Neural cell (in vitro differentiated cells): Measurements from ENCODE around the gene CACNA2D2. TPM values are rescaled to one million over a fixed set of nuclear protein-coding genes. Genes with fewer than 3 reads are reported as not detected.

Experiments used
- H2AFZ ChIP-seq: fragments of 200-600, 300-800 bp; sonication (generic), shearing (Covaris generic); 2 replicates; pipeline ENCODE4 v1.6.0; 2014; ENCODE audit warnings: low read depth, mild to moderate bottlenecking, antibody characterized with exemption, low read length, moderate library complexity
- H3F3A ChIP-seq: fragments of 200-600 bp; shearing (Covaris generic); 2 replicates; pipeline ENCODE4 v1.6.1; 2016; ENCODE audit warnings: mild to moderate bottlenecking, moderate library complexity, mixed read lengths, antibody characterized with exemption, low read length; ENCODE audit not compliant: insufficient read depth, poor library complexity, severe bottlenecking
- H3K27ac ChIP-seq: fragments of 200-600, 300-800 bp; sonication (generic), shearing (Covaris generic); 2 replicates; pipeline ENCODE4 v1.5.1; 2014; ENCODE audit warnings: mild to moderate bottlenecking, low read length, moderate library complexity
- H3K27me3 ChIP-seq: fragments of 300-800, 200-600 bp; sonication (generic), shearing (Covaris generic); 2 replicates; pipeline ENCODE4 v1.6.0; 2014; ENCODE audit warnings: mild to moderate bottlenecking, low read depth, low read length, moderate library complexity; ENCODE audit not compliant: insufficient read depth
- H3K36me3 ChIP-seq: fragments of 300-800, 200-600 bp; sonication (generic), shearing (Covaris generic); 2 replicates; pipeline ENCODE4 v1.5.1; 2014; ENCODE audit warnings: mild to moderate bottlenecking, antibody characterized with exemption, low read length, moderate library complexity; ENCODE audit not compliant: insufficient read depth
- H3K4me2 ChIP-seq: fragments of 300-800, 200-600 bp; sonication (generic), shearing (Covaris generic); 2 replicates; pipeline ENCODE4 v1.6.0; 2014; ENCODE audit warnings: mild to moderate bottlenecking, low read length
- H3K4me3 ChIP-seq: fragments of 300-800, 200-600 bp; sonication (generic), shearing (Covaris generic); 2 replicates; pipeline ENCODE4 v1.5.1; 2014; ENCODE audit warnings: mild to moderate bottlenecking, low read length, moderate library complexity
- H3K79me2 ChIP-seq: fragments of 200-600 bp; shearing (Covaris generic); replicated peaks from 2 replicates; pipeline ENCODE4 v1.6.0; 2014; ENCODE audit warnings: mild to moderate bottlenecking, low read length, moderate library complexity; ENCODE audit not compliant: insufficient read depth
- H3K9ac ChIP-seq: fragments of 300-800, 200-600 bp; sonication (generic), shearing (Covaris generic); 2 replicates; pipeline ENCODE4 v1.6.1; 2016; ENCODE audit warnings: mild to moderate bottlenecking, low read length, mixed read lengths
- H3K9me2 ChIP-seq: fragments of 200-600 bp; shearing (Covaris generic); 2 replicates; pipeline ENCODE4 v1.6.1; 2016; ENCODE audit warnings: mild to moderate bottlenecking, low read length, mixed read lengths; ENCODE audit not compliant: insufficient read depth
- H3K9me3 ChIP-seq: fragments of 200-600, 300-800 bp; sonication (generic), shearing (Covaris generic); 2 replicates; pipeline ENCODE4 v1.6.1; 2016; ENCODE audit warnings: mild to moderate bottlenecking, mixed run types, low read length, moderate library complexity, mixed read lengths
- H4K20me1 ChIP-seq: fragments of 200-600 bp; shearing (Covaris generic); 2 replicates; pipeline ENCODE4 v1.6.1; 2016; ENCODE audit warnings: mild to moderate bottlenecking, mixed run types; ENCODE audit not compliant: insufficient read depth
- CTCF ChIP-seq: fragments of 450-650 bp; IDR thresholded peaks from 2 replicates; pipeline ENCODE4 v1.5.1; 2014; ENCODE audit warnings: antibody characterized with exemption, mild to moderate bottlenecking, moderate library complexity; ENCODE audit not compliant: poor library complexity, severe bottlenecking
- EP300 ChIP-seq: fragments of 450-650 bp; conservative IDR thresholded peaks from 2 replicates; pipeline ENCODE4 v1.6.1; 2014; ENCODE audit warnings: antibody characterized with exemption, mild to moderate bottlenecking, moderate library complexity; ENCODE audit not compliant: poor library complexity, severe bottlenecking
- EZH2 ChIP-seq: fragments of 200-600, 300-800 bp; shearing (Covaris generic), sonication (generic); IDR thresholded peaks from 2 replicates; pipeline ENCODE4 v1.6.1; 2014; ENCODE audit warnings: antibody characterized with exemption, low read length, borderline replicate concordance, mild to moderate bottlenecking; ENCODE audit not compliant: insufficient read depth, poor library complexity, severe bottlenecking
- MXI1 ChIP-seq: fragments of 450-650 bp; conservative IDR thresholded peaks from 2 replicates; pipeline ENCODE4 v1.6.1; 2014; ENCODE audit warnings: antibody characterized with exemption, mild to moderate bottlenecking; ENCODE audit not compliant: poor library complexity, severe bottlenecking
- POLR2AphosphoS5 ChIP-seq: IDR thresholded peaks from 2 replicates; pipeline ENCODE4 v1.6.1; 2012
- RAD21 ChIP-seq: fragments of 450-650 bp; conservative IDR thresholded peaks from 2 replicates; pipeline ENCODE4 v1.6.1; 2014; ENCODE audit warnings: antibody characterized with exemption, mild to moderate bottlenecking, moderate library complexity
- REST ChIP-seq: IDR thresholded peaks from 2 replicates; pipeline ENCODE4 v1.6.1; 2012; ENCODE audit warnings: borderline replicate concordance
- SMC3 ChIP-seq: fragments of 450-650 bp; conservative IDR thresholded peaks from 2 replicates; pipeline ENCODE4 v1.6.1; 2014; ENCODE audit warnings: antibody characterized with exemption, mild to moderate bottlenecking, moderate library complexity; ENCODE audit not compliant: poor library complexity
- TAF1 ChIP-seq: IDR thresholded peaks from 2 replicates; pipeline ENCODE4 v1.6.1; 2012; ENCODE audit warnings: low read depth
- polyA plus RNA-seq: library from polyadenylated mRNA; depleted of rRNA; stranded (reverse); fragments of >200 nt; gene quantifications from 2 replicates; pipeline ENCODE4 v1.2.3, GENCODE V29; 2014

Gene CACNA2D2
- polyA plus RNA-seq, 1 donor from 2014 or later = 7.8 TPM

- Histone ChIP-seq H3F3A (no peaks in the 10 kb centered on the region), H3K27ac (no peak overlapping the region), H2AFZ (no peak overlapping the region), H3K9ac (no peak overlapping the region), H3K79me2 (peaks cover 12% of the 10 kb centered on the region), H3K36me3 (no peaks in the 10 kb centered on the region), H3K4me2 (no peak overlapping the region), H4K20me1 (no peaks in the 10 kb centered on the region), H3K27me3 (no peaks in the 10 kb centered on the region), H3K4me3 (no peak overlapping the region), H3K9me2 (no peaks in the 10 kb centered on the region), H3K9me3 (no peaks in the 10 kb centered on the region)
- TF ChIP-seq EZH2 (no peak), MXI1 (no peak), EP300 (no peak), REST (no peak), CTCF (no peak), TAF1 (no peak), POLR2AphosphoS5 (no peak), SMC3 (no peak), RAD21 (no peak)
These were observed 177.3 kb downstream of the CACNA2D2 start for GRCh38 chr3:50326182-50326541.

- H3K9me2 ChIP-seq = no peaks in the 10 kb centered on the region
- H3K9ac ChIP-seq = no peak overlapping the region
- H3K4me2 ChIP-seq = no peak overlapping the region
- no peaks in the 10 kb centered on the region for H3K9me3 ChIP-seq
- H3K27ac ChIP-seq = no peak overlapping the region
- H3K36me3 ChIP-seq = no peaks in the 10 kb centered on the region
- no peaks in the 10 kb centered on the region for H3F3A ChIP-seq
- H2AFZ ChIP-seq = no peak overlapping the region
- H4K20me1 ChIP-seq = no peaks in the 10 kb centered on the region
- H3K27me3 ChIP-seq = no peaks in the 10 kb centered on the region
- TF ChIP-seq EZH2 (no peak), POLR2AphosphoS5 (no peak), SMC3 (no peak), CTCF (no peak), TAF1 (no peak), MXI1 (no peak), RAD21 (no peak), EP300 (no peak), REST (no peak)
- peaks cover 14% of the 10 kb centered on the region for H3K79me2 ChIP-seq
- no peak overlapping the region for H3K4me3 ChIP-seq
These were observed 177.8 kb downstream of the CACNA2D2 start for GRCh38 chr3:50325497-50326181.
